ENCODE data around the gene GGCT.

Gene GGCT

GRCh38 chr7:30479202-30480120 is 25.2 kb downstream of the GGCT start:
- no peak for TF ChIP-seq CTCF (IDR thresholded peaks at IDR 0.05; ENCODE audit: low read depth, low read length)
- H3K27me3 ChIP-seq (ENCODE audit: insufficient read depth, low read depth, severe bottlenecking): no peaks in the 10 kb centered on the region
- H3K36me3 ChIP-seq: no peaks in the 10 kb centered on the region
- no peak for DNase-seq
- H3K9me3 ChIP-seq (ENCODE audit: severe bottlenecking): peaks cover under 1% of the 10 kb centered on the region
- H3K27ac ChIP-seq: no peak overlapping the region
- peak overlapping the region; percentile 87; the same call in 1 of the 2 replicates for H3K4me3 ChIP-seq (ENCODE audit: low read depth, low read length)

GRCh38 chr7:30478349-30479201 is 26.1 kb downstream of the GGCT start, which contains the start of gene NOD1:
TSS of gene NOD1 (minus strand) at chr7:30478784. CDS start at chr7:30456921, 21,863 bp downstream.
- TF ChIP-seq CTCF (IDR thresholded peaks at IDR 0.05; ENCODE audit: low read depth, low read length): no peak
- H3K27ac ChIP-seq: peak within 1 kb of the TSS; percentile 55
- DNase-seq: peak; percentile 56

GRCh38 chr7:30476459-30477145 is 28.0 kb downstream of the GGCT start:
- Histone ChIP-seq H3K36me3 (no peaks in the 10 kb centered on the region), H3K27ac (no peak overlapping the region), H3K9me3 (ENCODE audit: severe bottlenecking) (no peaks in the 10 kb centered on the region), H3K4me3 (ENCODE audit: low read depth, low read length) (no peak overlapping the region), H3K27me3 (ENCODE audit: insufficient read depth, low read depth, severe bottlenecking) (no peaks in the 10 kb centered on the region)
- TF ChIP-seq CTCF (IDR thresholded peaks at IDR 0.05; ENCODE audit: low read depth, low read length): no peak
- no peak for DNase-seq

More at GRCh38 chr7:30478349-30479201, 26.1 kb downstream of the GGCT start, which contains the start of gene NOD1:
- Histone ChIP-seq H3K36me3 (no peaks in the 10 kb centered on the region), H3K9me3 (ENCODE audit: severe bottlenecking) (no peaks in the 10 kb centered on the region), H3K27me3 (ENCODE audit: insufficient read depth, low read depth, severe bottlenecking) (no peaks in the 10 kb centered on the region), H3K4me3 (ENCODE audit: low read depth, low read length) (peak within 1 kb of the TSS; percentile 87)

GRCh38 chr7:30475580-30475979 is 29.0 kb downstream of the GGCT start:
- H3K27ac ChIP-seq: no peak overlapping the region
- no peaks in the 10 kb centered on the region for H3K36me3 ChIP-seq
- DNase-seq: no peak
- TF ChIP-seq CTCF (IDR thresholded peaks at IDR 0.05; ENCODE audit: low read depth, low read length): no peak
- H3K9me3 ChIP-seq (ENCODE audit: severe bottlenecking): no peaks in the 10 kb centered on the region
- H3K27me3 ChIP-seq (ENCODE audit: insufficient read depth, low read depth, severe bottlenecking): no peaks in the 10 kb centered on the region
- H3K4me3 ChIP-seq (ENCODE audit: low read depth, low read length): no peak overlapping the region

- Histone ChIP-seq H3K27ac (no peak overlapping the region; the same call in 1 of the 2 replicates), H3K9me3 (ENCODE audit: severe bottlenecking) (no peaks in the 10 kb centered on the region), H3K4me3 (ENCODE audit: low read depth, low read length) (no peak overlapping the region), H3K27me3 (ENCODE audit: insufficient read depth, low read depth, severe bottlenecking) (no peaks in the 10 kb centered on the region), H3K36me3 (no peaks in the 10 kb centered on the region)
- TF ChIP-seq CTCF (IDR thresholded peaks at IDR 0.05; ENCODE audit: low read depth, low read length): no peak
- DNase-seq: no peak
Measured at GRCh38 chr7:30474893-30475292, 29.7 kb downstream of the GGCT start.
